HepG2 (cell line): ENCODE data around the gene BLCAP.

ENCODE experiments used
- CEBPB ChIP-seq: IDR thresholded peaks from 2 replicates; pipeline ENCODE4 v1.6.1; 2011; ENCODE audit warnings: low read depth, low read length, improper control_type of control experiment, borderline replicate concordance
- CTCF ChIP-seq: sonication (generic); formaldehyde crosslinking; IDR thresholded peaks from 2 replicates; pipeline ENCODE4 v1.5.0; 2020; ENCODE audit warnings: mild to moderate bottlenecking, missing genetic modification reagents, moderate library complexity
- POLR2A ChIP-seq, 2 experiments: IDR thresholded peaks; 2 replicates each; pipeline ENCODE4 v1.6.1; 2011; ENCODE audit warnings: low read depth in 2 of 2, low read length in 2 of 2, mild to moderate bottlenecking in 1 of 2, moderate library complexity in 1 of 2; ENCODE audit not compliant: insufficient read depth in 1 of 2
- POLR2AphosphoS2 ChIP-seq: IDR thresholded peaks from 2 replicates; pipeline ENCODE4 v1.6.1; 2011; ENCODE audit warnings: low read depth, low read length, improper control_type of control experiment
- POLR2AphosphoS5 ChIP-seq: IDR thresholded peaks from 2 replicates; pipeline ENCODE4 v1.6.1; 2012; ENCODE audit warnings: low read depth, low read length
- PRDM4 ChIP-seq: sonication (generic); formaldehyde crosslinking; IDR thresholded peaks from 2 replicates; pipeline ENCODE4 v1.9.0; 2021; ENCODE audit warnings: missing genetic modification reagents, borderline replicate concordance
- TOE1 ChIP-seq: sonication (generic); formaldehyde crosslinking; IDR thresholded peaks from 2 replicates; pipeline ENCODE4 v1.4.0; 2020; ENCODE audit warnings: mild to moderate bottlenecking, missing genetic modification reagents
- ZNF335 ChIP-seq: sonication (generic); formaldehyde crosslinking; IDR thresholded peaks from 2 replicates; pipeline ENCODE4 v1.4.0; 2020; ENCODE audit warnings: missing genetic modification reagents
- ZNF83 ChIP-seq: sonication (generic); formaldehyde crosslinking; IDR thresholded peaks from 2 replicates; pipeline ENCODE4 v1.4.0; 2020; ENCODE audit warnings: missing genetic modification reagents, mild to moderate bottlenecking, borderline replicate concordance

- TF ChIP-seq POLR2AphosphoS5 (no peak), POLR2AphosphoS2 (no peak), POLR2A (IDR thresholded peaks at IDR 0.05; ENCODE audit: insufficient read depth in 1 of 2, low read depth in 2 of 2, low read length in 2 of 2) (no peak), CEBPB (no peak), TOE1 (CRISPR knock-in tag) (no peak), CTCF (CRISPR knock-in tag) (no peak), PRDM4 (CRISPR knock-in tag) (no peak), ZNF335 (CRISPR knock-in tag) (no peak), ZNF83 (CRISPR knock-in tag) (no peak)
These were observed 46.8 kb downstream of the BLCAP start for GRCh38 chr20:37480919-37481318.
